OCI-M2 (cell line): ENCODE measurements around the gene OXNAD1.

Experiments used
- DNase-seq: peaks from one replicate; lab custom pipeline; 2025; ENCODE audit not compliant: unreplicated experiment; lab: John Stamatoyannopoulos, UW

OXNAD1 gene

GRCh38 chr3:16264708-16265454 lies at the start of gene OXNAD1, which contains the start of gene DPH3:
TSS of gene OXNAD1 (plus strand) at chr3:16265212. CDS start at chr3:16270953, 5,741 bp downstream.
TSS of gene DPH3 (minus strand) at chr3:16264943. CDS start at chr3:16264876, 67 bp downstream.
- peak; percentile 86 for DNase-seq

- DNase-seq: no peak
Observed at GRCh38 chr3:16216373-16216935, 48.6 kb upstream of the OXNAD1 start.

- DNase-seq: no peak
Observed at GRCh38 chr3:16219777-16220176, 45.2 kb upstream of the OXNAD1 start.

- no peak for DNase-seq
Observed at GRCh38 chr3:16221990-16222389, 43.0 kb upstream of the OXNAD1 start.

- no peak for DNase-seq
Observed at GRCh38 chr3:16222547-16222946, 42.5 kb upstream of the OXNAD1 start.

- no peak for DNase-seq
Observed at GRCh38 chr3:16224325-16224724, 40.7 kb upstream of the OXNAD1 start.

GRCh38 chr3:16227566-16227965 lies 37.4 kb upstream of the OXNAD1 start:
- no peak for DNase-seq

- DNase-seq: no peak
Observed at GRCh38 chr3:16229681-16230080, 35.3 kb upstream of the OXNAD1 start.

- no peak for DNase-seq
Observed at GRCh38 chr3:16231983-16232382, 33.0 kb upstream of the OXNAD1 start.

GRCh38 chr3:16233806-16234205 lies 31.2 kb upstream of the OXNAD1 start:
- DNase-seq: no peak

- no peak for DNase-seq
Observed at GRCh38 chr3:16234281-16234680, 30.7 kb upstream of the OXNAD1 start.

- no peak for DNase-seq
Observed at GRCh38 chr3:16236030-16236639, 28.9 kb upstream of the OXNAD1 start.

GRCh38 chr3:16236856-16237393 lies 28.1 kb upstream of the OXNAD1 start:
- DNase-seq: no peak

GRCh38 chr3:16239086-16239770 lies 25.8 kb upstream of the OXNAD1 start:
- DNase-seq: no peak

- no peak for DNase-seq
Observed at GRCh38 chr3:16239780-16240179, 25.2 kb upstream of the OXNAD1 start.

- no peak for DNase-seq
Observed at GRCh38 chr3:16240229-16241023, 24.6 kb upstream of the OXNAD1 start.

- no peak for DNase-seq
Observed at GRCh38 chr3:16241225-16241624, 23.8 kb upstream of the OXNAD1 start.

GRCh38 chr3:16242177-16242576 lies 22.8 kb upstream of the OXNAD1 start:
- no peak for DNase-seq

- no peak for DNase-seq
Observed at GRCh38 chr3:16243706-16244490, 21.1 kb upstream of the OXNAD1 start.

- DNase-seq: no peak
Observed at GRCh38 chr3:16245609-16246008, 19.4 kb upstream of the OXNAD1 start.
